ENCODE data around the gene TRIM15.

TRIM15 gene

DNA sequence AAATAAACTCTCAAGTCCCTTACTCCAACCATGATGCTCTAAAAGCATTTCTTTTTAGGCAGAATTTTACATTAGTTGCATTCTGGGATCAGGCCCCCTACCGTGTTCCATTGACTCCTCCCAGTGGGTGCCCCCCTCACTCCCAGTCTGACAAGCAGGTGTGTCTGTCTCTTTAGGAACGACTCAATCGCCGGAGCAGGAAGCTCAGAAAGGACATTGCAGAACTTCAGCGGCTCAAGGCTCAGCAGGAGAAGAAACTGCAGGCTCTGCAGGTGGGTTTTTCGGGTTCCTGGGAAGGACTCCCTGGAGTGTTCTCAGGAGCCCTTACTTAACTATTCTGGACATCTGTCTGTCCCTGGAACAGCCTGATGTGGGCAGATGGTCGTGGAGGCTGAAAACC lies 17.5 kb upstream of the TRIM15 start:
- H4K8ac ChIP-seq (ENCODE audit: low read depth, low read length): no peak overlapping the region
- H3K4ac ChIP-seq (ENCODE audit: low read length): no peak overlapping the region
- no peak overlapping the region for H3K18ac ChIP-seq (ENCODE audit: low read length)
- no peaks in the 10 kb centered on the region for H3K79me1 ChIP-seq (ENCODE audit: low read depth, low read length)
- H4K91ac ChIP-seq (ENCODE audit: low read depth, low read length, poor library complexity): no peak overlapping the region
- H3K4me3 ChIP-seq (ENCODE audit: low read length in 2 of 2): no peak overlapping the region
- H2AFZ ChIP-seq (ENCODE audit: low read length): no peak overlapping the region
- H2BK120ac ChIP-seq (ENCODE audit: low read depth, low read length): no peak overlapping the region
- H2BK15ac ChIP-seq (ENCODE audit: low read length): no peak overlapping the region
- no peak overlapping the region for H3K23ac ChIP-seq (ENCODE audit: low read depth, low read length, poor library complexity)
- no peak overlapping the region for H2BK12ac ChIP-seq (ENCODE audit: low read length)
- H3K14ac ChIP-seq (ENCODE audit: low read length): no peak overlapping the region
- no peak for DNase-seq (ENCODE audit: low spot score)
- no peaks in the 10 kb centered on the region for H3K9me3 ChIP-seq (replicated peaks in 1 of 2; ENCODE audit: control insufficient read depth in 2 of 2, insufficient read depth in 1 of 2, low read depth in 1 of 2, low read length in 2 of 2)
- H3K9ac ChIP-seq (ENCODE audit: low read depth, low read length, poor library complexity): no peak overlapping the region
- no peak overlapping the region for H3K27ac ChIP-seq (replicated peaks; ENCODE audit: low read length)
- H2BK5ac ChIP-seq (ENCODE audit: low read length): no peak overlapping the region
- H3K4me2 ChIP-seq (ENCODE audit: insufficient read depth, low read length, poor library complexity, severe bottlenecking): no peak overlapping the region
- H3K27me3 ChIP-seq (ENCODE audit: control insufficient read depth in 3 of 3, insufficient read depth in 3 of 3, low read depth in 1 of 3, low read length in 3 of 3): peaks cover 0 to 49% (median 0%) of the 10 kb centered on the region in 3 experiments
- H2AK5ac ChIP-seq (ENCODE audit: low read depth, low read length): no peak overlapping the region
- no peaks in the 10 kb centered on the region for H3K36me3 ChIP-seq (replicated peaks in 1 of 2; ENCODE audit: control insufficient read depth in 2 of 2, insufficient read depth in 2 of 2, low read length in 2 of 2)
- no CpG with 5 or more reads among the region's 7 CpGs for WGBS, 2 donors (ENCODE audit: extremely low coverage in 2 of 2, insufficient read length in 2 of 2, insufficient replicate concordance in 1 of 2)
- H3K4me1 ChIP-seq (ENCODE audit: control insufficient read depth in 2 of 2, insufficient read depth in 1 of 2, low read depth in 1 of 2, low read length in 2 of 2): no peaks in the 10 kb centered on the region

DNA sequence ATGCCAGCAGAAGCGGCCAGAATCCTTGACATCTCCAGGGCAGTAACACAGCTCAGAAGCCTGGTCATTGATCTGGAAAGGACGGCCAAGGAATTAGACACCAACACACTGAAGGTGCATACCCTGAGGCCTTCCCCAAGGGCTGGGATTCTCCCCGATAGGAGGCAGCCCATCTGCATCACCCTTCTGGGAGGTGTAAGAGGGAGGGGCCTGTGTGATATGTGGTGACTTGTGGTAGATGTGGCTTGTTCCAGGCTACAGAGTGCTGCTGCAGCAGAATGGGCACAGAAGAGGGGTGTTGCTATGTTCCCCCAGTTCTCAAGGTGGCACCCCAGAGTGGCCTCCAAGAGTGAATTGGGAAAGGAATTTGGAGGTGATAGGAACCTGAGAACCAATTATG lies 16.2 kb upstream of the TRIM15 start:
- H3K9ac ChIP-seq (ENCODE audit: low read depth, low read length, poor library complexity): no peak overlapping the region
- no peak overlapping the region for H3K4me2 ChIP-seq (ENCODE audit: insufficient read depth, low read length, poor library complexity, severe bottlenecking)
- H3K14ac ChIP-seq (ENCODE audit: low read length): no peak overlapping the region
- H2BK12ac ChIP-seq (ENCODE audit: low read length): no peak overlapping the region
- H3K4ac ChIP-seq (ENCODE audit: low read length): no peak overlapping the region
- no peaks in the 10 kb centered on the region for H3K79me1 ChIP-seq (ENCODE audit: low read depth, low read length)
- H3K23ac ChIP-seq (ENCODE audit: low read depth, low read length, poor library complexity): no peak overlapping the region
- H2BK120ac ChIP-seq (ENCODE audit: low read depth, low read length): no peak overlapping the region
- WGBS, 2 donors (ENCODE audit: extremely low coverage in 2 of 2, insufficient read length in 2 of 2, insufficient replicate concordance in 1 of 2): no CpG with 5 or more reads among the region's 3 CpGs
- H3K36me3 ChIP-seq (replicated peaks in 1 of 2; ENCODE audit: control insufficient read depth in 2 of 2, insufficient read depth in 2 of 2, low read length in 2 of 2): no peaks in the 10 kb centered on the region
- H2BK5ac ChIP-seq (ENCODE audit: low read length): no peak overlapping the region
- H3K4me3 ChIP-seq (ENCODE audit: low read length in 2 of 2): no peak overlapping the region
- H4K8ac ChIP-seq (ENCODE audit: low read depth, low read length): no peak overlapping the region
- no peak overlapping the region for H2AK5ac ChIP-seq (ENCODE audit: low read depth, low read length)
- H2AFZ ChIP-seq (ENCODE audit: low read length): no peak overlapping the region
- H4K91ac ChIP-seq (ENCODE audit: low read depth, low read length, poor library complexity): no peak overlapping the region
- no peak overlapping the region for H3K27ac ChIP-seq (replicated peaks; ENCODE audit: low read length)
- H2BK15ac ChIP-seq (ENCODE audit: low read length): no peak overlapping the region
- no peaks in the 10 kb centered on the region for H3K9me3 ChIP-seq (replicated peaks in 1 of 2; ENCODE audit: control insufficient read depth in 2 of 2, insufficient read depth in 1 of 2, low read depth in 1 of 2, low read length in 2 of 2)
- no peak for DNase-seq (ENCODE audit: low spot score)
- H3K4me1 ChIP-seq (ENCODE audit: control insufficient read depth in 2 of 2, insufficient read depth in 1 of 2, low read depth in 1 of 2, low read length in 2 of 2): no peaks in the 10 kb centered on the region
- H3K18ac ChIP-seq (ENCODE audit: low read length): no peak overlapping the region
- H3K27me3 ChIP-seq (ENCODE audit: control insufficient read depth in 3 of 3, insufficient read depth in 3 of 3, low read depth in 1 of 3, low read length in 3 of 3): peaks cover 0 to 49% (median 0%) of the 10 kb centered on the region in 3 experiments

DNA sequence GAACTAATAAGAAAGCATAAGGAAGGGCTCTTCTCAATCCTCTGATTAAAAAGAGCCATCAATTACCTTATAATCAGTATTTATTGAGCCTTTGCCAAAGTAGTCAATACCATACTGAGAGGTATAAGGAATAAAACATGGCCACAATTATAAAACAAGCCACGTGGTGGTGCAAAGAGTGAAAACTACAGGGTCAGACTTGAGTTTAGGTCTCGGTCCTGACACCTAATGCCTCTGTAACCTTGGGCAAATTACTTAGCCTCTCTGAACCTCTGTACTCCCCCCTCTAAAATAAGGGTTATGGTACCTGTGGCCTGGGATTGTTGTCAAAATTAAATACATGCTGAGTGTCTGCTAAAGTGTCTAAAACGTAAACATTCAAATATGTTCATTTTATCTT lies 14.1 kb upstream of the TRIM15 start:
- Histone ChIP-seq H3K14ac (ENCODE audit: low read length) (no peak overlapping the region), H3K18ac (ENCODE audit: low read length) (no peak overlapping the region), H4K91ac (ENCODE audit: low read depth, low read length, poor library complexity) (no peak overlapping the region), H2AK5ac (ENCODE audit: low read depth, low read length) (no peak overlapping the region), H3K27me3 (ENCODE audit: control insufficient read depth in 3 of 3, insufficient read depth in 3 of 3, low read depth in 1 of 3, low read length in 3 of 3) (peaks cover 0 to 58% (median 0%) of the 10 kb centered on the region in 3 experiments), H2BK15ac (ENCODE audit: low read length) (no peak overlapping the region), H3K4me2 (ENCODE audit: insufficient read depth, low read length, poor library complexity, severe bottlenecking) (no peak overlapping the region), H3K36me3 (replicated peaks in 1 of 2; ENCODE audit: control insufficient read depth in 2 of 2, insufficient read depth in 2 of 2, low read length in 2 of 2) (no peaks in the 10 kb centered on the region), H3K27ac (replicated peaks; ENCODE audit: low read length) (no peak overlapping the region), H3K23ac (ENCODE audit: low read depth, low read length, poor library complexity) (no peak overlapping the region), H2BK12ac (ENCODE audit: low read length) (no peak overlapping the region), H3K4ac (ENCODE audit: low read length) (no peak overlapping the region), H4K8ac (ENCODE audit: low read depth, low read length) (no peak overlapping the region), H3K4me1 (ENCODE audit: control insufficient read depth in 2 of 2, insufficient read depth in 1 of 2, low read depth in 1 of 2, low read length in 2 of 2) (no peaks in the 10 kb centered on the region), H3K9ac (ENCODE audit: low read depth, low read length, poor library complexity) (no peak overlapping the region), H3K79me1 (ENCODE audit: low read depth, low read length) (no peaks in the 10 kb centered on the region), H2BK120ac (ENCODE audit: low read depth, low read length) (no peak overlapping the region), H2BK5ac (ENCODE audit: low read length) (no peak overlapping the region), H2AFZ (ENCODE audit: low read length) (no peak overlapping the region), H3K9me3 (replicated peaks in 1 of 2; ENCODE audit: control insufficient read depth in 2 of 2, insufficient read depth in 1 of 2, low read depth in 1 of 2, low read length in 2 of 2) (no peaks in the 10 kb centered on the region), H3K4me3 (ENCODE audit: low read length in 2 of 2) (no peak overlapping the region)
- WGBS, 2 donors (ENCODE audit: extremely low coverage in 2 of 2, insufficient read length in 2 of 2, insufficient replicate concordance in 1 of 2): no CpG with 5 or more reads among the region's 3 CpGs
- DNase-seq (ENCODE audit: low spot score): no peak

DNA sequence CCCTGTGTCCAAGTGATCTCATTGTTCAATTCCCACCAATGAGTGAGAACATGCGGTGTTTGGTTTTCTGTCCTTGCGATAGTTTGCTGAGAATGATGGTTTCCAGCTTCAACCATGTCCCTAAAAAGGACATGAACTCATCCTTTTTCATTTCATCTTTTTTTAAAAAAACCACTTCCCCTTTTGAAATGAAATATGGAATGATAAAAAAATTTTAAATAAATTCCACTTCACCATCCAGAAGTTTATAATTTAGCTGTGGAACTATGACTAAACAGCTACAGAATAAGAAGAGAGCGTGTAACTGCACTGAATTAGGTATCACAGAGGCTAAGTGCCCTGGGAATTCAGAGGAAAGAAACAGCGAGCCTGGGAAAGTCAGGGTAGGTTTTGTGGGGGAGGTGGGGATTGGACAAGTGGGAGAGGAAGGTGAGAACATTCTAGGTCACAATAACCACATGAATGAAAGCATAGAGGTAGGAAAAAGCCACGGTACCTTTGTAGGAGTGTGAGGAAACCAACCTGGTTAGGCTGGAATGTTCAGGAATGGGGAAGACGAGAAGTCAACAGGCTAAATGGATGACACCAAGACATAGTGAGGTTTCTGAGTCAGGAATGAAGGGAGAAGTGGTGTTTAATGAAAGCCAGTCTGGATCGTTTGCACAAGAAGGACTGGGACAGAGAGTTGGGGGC lies 13.3 kb upstream of the TRIM15 start:
- H3K23ac ChIP-seq (ENCODE audit: low read depth, low read length, poor library complexity): no peak overlapping the region
- no peak overlapping the region for H3K27ac ChIP-seq (replicated peaks; ENCODE audit: low read length)
- H2BK12ac ChIP-seq (ENCODE audit: low read length): no peak overlapping the region
- H3K9me3 ChIP-seq (replicated peaks in 1 of 2; ENCODE audit: control insufficient read depth in 2 of 2, insufficient read depth in 1 of 2, low read depth in 1 of 2, low read length in 2 of 2): no peaks in the 10 kb centered on the region
- H2AK5ac ChIP-seq (ENCODE audit: low read depth, low read length): no peak overlapping the region
- H2AFZ ChIP-seq (ENCODE audit: low read length): no peak overlapping the region
- H3K36me3 ChIP-seq (replicated peaks in 1 of 2; ENCODE audit: control insufficient read depth in 2 of 2, insufficient read depth in 2 of 2, low read length in 2 of 2): no peaks in the 10 kb centered on the region
- WGBS, 2 donors (ENCODE audit: extremely low coverage in 2 of 2, insufficient read length in 2 of 2, insufficient replicate concordance in 1 of 2): no CpG with 5 or more reads among the region's 7 CpGs
- no peak overlapping the region for H2BK120ac ChIP-seq (ENCODE audit: low read depth, low read length)
- no peaks in the 10 kb centered on the region for H3K4me1 ChIP-seq (ENCODE audit: control insufficient read depth in 2 of 2, insufficient read depth in 1 of 2, low read depth in 1 of 2, low read length in 2 of 2)
- H3K27me3 ChIP-seq (ENCODE audit: control insufficient read depth in 3 of 3, insufficient read depth in 3 of 3, low read depth in 1 of 3, low read length in 3 of 3): peaks cover 0 to 60% (median 0%) of the 10 kb centered on the region in 3 experiments
- H3K4me3 ChIP-seq (ENCODE audit: low read length in 2 of 2): no peak overlapping the region
- no peak overlapping the region for H3K4ac ChIP-seq (ENCODE audit: low read length)
- H3K18ac ChIP-seq (ENCODE audit: low read length): no peak overlapping the region
- H4K8ac ChIP-seq (ENCODE audit: low read depth, low read length): no peak overlapping the region
- H2BK5ac ChIP-seq (ENCODE audit: low read length): no peak overlapping the region
- H3K4me2 ChIP-seq (ENCODE audit: insufficient read depth, low read length, poor library complexity, severe bottlenecking): no peak overlapping the region
- H3K79me1 ChIP-seq (ENCODE audit: low read depth, low read length): no peaks in the 10 kb centered on the region
- H4K91ac ChIP-seq (ENCODE audit: low read depth, low read length, poor library complexity): no peak overlapping the region
- DNase-seq (ENCODE audit: low spot score): no peak
- no peak overlapping the region for H2BK15ac ChIP-seq (ENCODE audit: low read length)
- no peak overlapping the region for H3K14ac ChIP-seq (ENCODE audit: low read length)
- no peak overlapping the region for H3K9ac ChIP-seq (ENCODE audit: low read depth, low read length, poor library complexity)

Measured in neuronal stem cell (in vitro differentiated cells).